K562 (cell line): ENCODE data around the gene GUF1. TPM values are rescaled to one million over a fixed set of nuclear protein-coding genes. Genes with fewer than 3 reads are reported as not detected.

Experiments used
- ATAC-seq: fragments of 200-7000 bp; cut with Tn5 transposase; 3 replicates; pipeline ENCODE4 v1.9.1; 2020; ENCODE audit warnings: moderate library complexity
- BruUV-seq: library from RNA; stranded (reverse); fragments of 400-500 nt; replicated peaks from 2 replicates; lab custom pipeline; 2021; lab: Mats Ljungman, UMichigan
- CTCF ChIA-PET: fragments of 300-600 bp; formaldehyde crosslinking; extraction: SDS; loops from one replicate; lab custom pipeline; 2021; ENCODE audit warnings: low intra/inter-chr PET ratio; lab: Yijun Ruan, JAX
- POLR2A ChIA-PET: fragments of 300-600, 350-650 bp; sonication (Branson Sonifier 250); formaldehyde crosslinking; extraction: SDS; loops from one replicate; lab custom pipeline; 2021; ENCODE audit warnings: antibody characterized with exemption, inconsistent platforms; lab: Yijun Ruan, JAX
- DNase-seq, 4 experiments: peaks; one replicate each; pipeline versions ENCODE4 v3.0.0 to v3.0.0-alpha.2; 2011 to 2018; ENCODE audit warnings: low spot score in 3 of 4, mixed read lengths in 3 of 4; ENCODE audit errors: extremely low read depth in 1 of 4
- FAIRE-seq: peaks from 2 replicates; lab custom pipeline; 2011; peaks lifted over from hg19 to GRCh38; lab: Jason Lieb, UNC
- H2AFZ ChIP-seq: 2 replicates; pipeline ENCODE4 v1.6.0; 2011; ENCODE audit warnings: low read depth, low read length, control low read depth, inconsistent platforms
- H3K27ac ChIP-seq: fragments of 200-600 bp; 3 replicates; pipeline ENCODE4 v1.8.0; 2011; ENCODE audit warnings: low read depth, mild to moderate bottlenecking, control low read depth, inconsistent platforms, low read length, moderate library complexity, mixed read lengths; ENCODE audit errors: extremely low read depth
- H3K27me3 ChIP-seq, 2 experiments: fragments of 300-600 bp in 1 of 2; 2 replicates in 1 of 2; 3 replicates in 1 of 2; pipeline versions ENCODE4 v1.6.0 to v1.8.0; 2011; ENCODE audit warnings: inconsistent platforms in 2 of 2, low read length in 2 of 2, mild to moderate bottlenecking in 1 of 2, mixed read lengths in 1 of 2, moderate library complexity in 1 of 2; ENCODE audit not compliant: control insufficient read depth in 2 of 2, insufficient read depth in 2 of 2
- H3K36me3 ChIP-seq: fragments of 300-600 bp; 3 replicates; pipeline ENCODE4 v1.8.0; 2011; ENCODE audit warnings: mild to moderate bottlenecking, low read length, inconsistent platforms; ENCODE audit not compliant: control insufficient read depth, insufficient read depth
- H3K4me1 ChIP-seq, 2 experiments: fragments of 200-600 bp in 1 of 2; replicated peaks in 1 of 2; 2 replicates in 1 of 2; 3 replicates in 1 of 2; pipeline versions ENCODE4 v1.5.1 to v1.8.0; 2011; ENCODE audit warnings: inconsistent platforms in 2 of 2, low read length in 2 of 2, mild to moderate bottlenecking in 1 of 2, mixed read lengths in 1 of 2, moderate library complexity in 1 of 2; ENCODE audit not compliant: control insufficient read depth in 2 of 2, insufficient read depth in 2 of 2
- H3K4me2 ChIP-seq: 2 replicates; pipeline ENCODE4 v1.6.1; 2011; ENCODE audit warnings: low read length, control low read depth, inconsistent platforms, mixed read lengths; ENCODE audit not compliant: insufficient read depth
- H3K4me3 ChIP-seq: fragments of 200-600 bp; sonication (generic), shearing (Covaris generic); 2 replicates; pipeline ENCODE4 v1.5.1; 2016; ENCODE audit warnings: control low read depth, inconsistent platforms
- H3K79me2 ChIP-seq: fragments of 200-600 bp; 3 replicates; pipeline ENCODE4 v1.8.0; 2011; ENCODE audit warnings: low read length, inconsistent platforms; ENCODE audit not compliant: control insufficient read depth, insufficient read depth
- H3K9ac ChIP-seq, 2 experiments: 2 replicates each; pipeline versions ENCODE4 v1.6.0 to v1.6.1; 2011; ENCODE audit warnings: low read depth in 2 of 2, low read length in 2 of 2, control low read depth in 1 of 2, inconsistent platforms in 1 of 2, mild to moderate bottlenecking in 1 of 2, mixed read lengths in 1 of 2; ENCODE audit not compliant: insufficient read depth in 1 of 2
- H3K9me1 ChIP-seq: one replicate; pipeline ENCODE4 v1.6.0; 2011; ENCODE audit warnings: inconsistent platforms, mild to moderate bottlenecking, low read length, moderate library complexity; ENCODE audit not compliant: control insufficient read depth, insufficient read depth
- H3K9me3 ChIP-seq: replicated peaks from 2 replicates; pipeline ENCODE4 v1.5.1; 2011; ENCODE audit warnings: low read depth, low read length, inconsistent platforms; ENCODE audit not compliant: control insufficient read depth, insufficient read depth
- H4K20me1 ChIP-seq: replicated peaks from 2 replicates; pipeline ENCODE4 v1.6.1; 2011; ENCODE audit warnings: low read length, inconsistent platforms, mixed read lengths; ENCODE audit not compliant: control insufficient read depth, insufficient read depth
- CBX2 ChIP-seq: fragments of 200-600 bp; sonication (generic); IDR thresholded peaks from one replicate; pipeline ENCODE4 v1.6.1; 2012; ENCODE audit warnings: mild to moderate bottlenecking, low read length, inconsistent platforms; ENCODE audit not compliant: insufficient read depth, poor library complexity, severe bottlenecking
- CEBPB ChIP-seq: fragments of 450-650 bp; IDR thresholded peaks from 2 replicates; pipeline ENCODE4 v1.6.1; 2016; ENCODE audit warnings: missing genetic modification characterization, missing compliant biosample characterization
- HCFC1 ChIP-seq: IDR thresholded peaks from 2 replicates; pipeline ENCODE4 v1.6.1; 2012; ENCODE audit warnings: low read depth, low read length, improper control_type of control experiment
- HMG20B ChIP-seq: fragments of 250-450 bp; sonication (Bioruptor Pico); IDR thresholded peaks from 2 replicates; pipeline ENCODE4 v1.5.0; 2021; ENCODE audit warnings: mild to moderate bottlenecking
- NCOA1 ChIP-seq: fragments of 450-650 bp; IDR thresholded peaks from 2 replicates; pipeline ENCODE4 v1.6.1; 2016; ENCODE audit warnings: low read depth
- POLR2A ChIP-seq: fragments of 450-650 bp; conservative IDR thresholded peaks from 2 replicates; pipeline ENCODE4 v1.6.1; 2016
- ZNF431 ChIP-seq: sonication (generic); formaldehyde crosslinking; IDR thresholded peaks from 2 replicates; pipeline ENCODE4 v1.8.0; 2022; ENCODE audit warnings: mild to moderate bottlenecking, missing genetic modification reagents
- ZNF76 ChIP-seq: fragments of 250-450 bp; sonication (Bioruptor Pico); IDR thresholded peaks from 2 replicates; pipeline ENCODE4 v1.4.0; 2020; ENCODE audit warnings: mild to moderate bottlenecking, moderate library complexity, borderline replicate concordance
- ZNF778 ChIP-seq: fragments of 450-650 bp; formaldehyde crosslinking; IDR thresholded peaks from 2 replicates; pipeline ENCODE4 v1.4.0; 2020; ENCODE audit warnings: mild to moderate bottlenecking, moderate library complexity
- ZNF785 ChIP-seq: fragments of 250-450 bp; sonication (Bioruptor Pico); IDR thresholded peaks from 2 replicates; pipeline ENCODE4 v1.4.0; 2020; ENCODE audit warnings: mild to moderate bottlenecking
- WGBS: fragments of 100-300 bp; shearing (Covaris generic); methylation state at CpG from one replicate; pipeline ENCODE4 v1.1.6; 2016; ENCODE audit warnings: low coverage, mixed read lengths; ENCODE audit not compliant: insufficient coverage; ENCODE audit errors: missing lambda C conversion rate; 5-methylcytosine and 5-hydroxymethylcytosine counted together
- in situ Hi-C: fragments of 300-500 bp; cut with MboI; formaldehyde crosslinking; loops from 4 replicates; pipeline ENCODE4 v1.15.0; 2018; ENCODE audit warnings: inconsistent platforms, mixed read lengths
- intact Hi-C: fragments of 100-400 bp; cut with micrococcal nuclease; formaldehyde crosslinking; loops from 2 replicates; pipeline ENCODE4 v1.14.2; 2022
- polyA plus RNA-seq, 8 experiments: library from polyadenylated mRNA; depleted of rRNA in 4 of 8; stranded (reverse) in 5 of 8; unstranded in 3 of 8; fragments of >200 nt; fragmentation: Nextera tagmentation in 2 of 8; fragmentation: Illumina TruSeq in 1 of 8; extraction: Ambion mirVana in 2 of 8; extraction: Trizol in 1 of 8; gene quantifications; 2 replicates each; pipeline versions ENCODE4 v1.2.1 to v1.2.3, GENCODE V29; 2011 to 2014; ENCODE audit warnings: inconsistent platforms in 1 of 8, missing spikeins in 1 of 8
- total RNA-seq, 7 experiments: library from RNA; depleted of rRNA in 6 of 7; stranded (reverse); fragments of >200 nt in 6 of 7; fragmentation: Illumina TruSeq in 2 of 7; extraction: Trizol in 2 of 7; gene quantifications; 2 replicates each; pipeline versions ENCODE4 v1.2.1 to v1.2.3, GENCODE V29; 2011 to 2021; ENCODE audit warnings: low replicate concordance in 1 of 7

The GUF1 gene
- total and polyA plus RNA-seq, 9 of the 15 experiments (the other 6 are each of a cell fraction or from before 2014, with no cell fraction given), result 8.1 to 47.5 (median 25.0) TPM

GRCh38 chr4:44632089-44632488 lies 46.1 kb upstream of the GUF1 start:
- Histone ChIP-seq H3K79me2 (no peaks in the 10 kb centered on the region), H2AFZ (no peak overlapping the region), H3K9ac (no peak overlapping the region), H3K9me3 (no peaks in the 10 kb centered on the region), H3K36me3 (no peaks in the 10 kb centered on the region), H3K27ac (no peak overlapping the region), H3K4me3 (no peak overlapping the region), H3K9me1 (no peaks in the 10 kb centered on the region), H4K20me1 (no peaks in the 10 kb centered on the region), H3K27me3 (no peaks in the 10 kb centered on the region), H3K4me2 (no peak overlapping the region), H3K4me1 (no peaks in the 10 kb centered on the region)
- POLR2A ChIA-PET, result no interaction called here
- WGBS, result 8% methylated on average over 4 of the region's 4 CpGs
- FAIRE-seq, result no peak
- intact Hi-C loops, result no loop called here
- no peak for DNase-seq
- TF ChIP-seq ZNF76 (CRISPR knock-in tag) (no peak), CBX2 (no peak), NCOA1 (no peak), POLR2A (no peak)
- CTCF ChIA-PET, result no interaction called here
- in situ Hi-C loops, result no loop called here
- ATAC-seq, result no peak
- BruUV-seq, result no TSS peak

GRCh38 chr4:44632733-44633132 lies 45.5 kb upstream of the GUF1 start:
- POLR2A ChIA-PET, result no interaction called here
- DNase-seq (no peak), FAIRE-seq (no peak), ATAC-seq (no peak)
- Histone ChIP-seq H3K4me2 (no peak overlapping the region), H3K27me3 (no peaks in the 10 kb centered on the region), H2AFZ (no peak overlapping the region), H3K27ac (no peak overlapping the region), H4K20me1 (no peaks in the 10 kb centered on the region), H3K4me1 (no peaks in the 10 kb centered on the region), H3K4me3 (no peak overlapping the region), H3K9ac (no peak overlapping the region)
- CTCF ChIA-PET, result no interaction called here
- intact Hi-C loops, result no loop called here
- TF ChIP-seq CEBPB (tag) (no peak), ZNF785 (no peak), HCFC1 (no peak), ZNF778 (CRISPR knock-in tag) (no peak), HMG20B (CRISPR knock-in tag) (no peak), ZNF431 (CRISPR knock-in tag) (no peak)
- TF ChIP-seq, all 486 proteins: peak for 0
- Histone ChIP-seq H3K9me3 (no peaks in the 10 kb centered on the region), H3K79me2 (no peaks in the 10 kb centered on the region), H3K9me1 (no peaks in the 10 kb centered on the region), H3K36me3 (no peaks in the 10 kb centered on the region)
- in situ Hi-C loops, result no loop called here
- no TSS peak for BruUV-seq
- 1% methylated on average over 8 of the region's 8 CpGs for WGBS
